NCI-H2081 treated with DMSO at 0.1 percent for 48 hours (cell line): ENCODE measurements around the gene PANK2.
"Not testable (repeated sequence)": the region's sequence is repeated elsewhere in the genome, so short reads cannot be mapped to it uniquely, and the experiment has no call there.

ENCODE experiments used
- DNase-seq: peaks from one replicate; lab custom pipeline; 2025; lab: John Stamatoyannopoulos, UW

PANK2 gene

DNA sequence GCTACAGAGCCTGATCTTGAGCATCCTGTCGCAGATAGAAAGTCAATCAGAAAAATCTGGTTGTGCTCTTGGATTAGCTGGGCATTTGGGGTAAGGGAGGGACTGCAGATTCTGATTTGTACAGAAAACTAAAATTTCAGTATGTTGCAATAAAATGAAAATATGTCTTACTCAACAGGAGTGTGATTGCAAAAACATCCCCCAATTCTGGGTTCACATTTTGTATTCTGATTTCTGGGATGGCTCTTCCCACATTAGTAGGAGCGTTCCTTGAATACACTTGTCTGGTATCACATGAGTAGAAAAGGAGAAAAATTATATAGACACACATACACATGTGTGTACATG lies 40.5 kb downstream of the PANK2 start:
- DNase-seq = no peak

DNA sequence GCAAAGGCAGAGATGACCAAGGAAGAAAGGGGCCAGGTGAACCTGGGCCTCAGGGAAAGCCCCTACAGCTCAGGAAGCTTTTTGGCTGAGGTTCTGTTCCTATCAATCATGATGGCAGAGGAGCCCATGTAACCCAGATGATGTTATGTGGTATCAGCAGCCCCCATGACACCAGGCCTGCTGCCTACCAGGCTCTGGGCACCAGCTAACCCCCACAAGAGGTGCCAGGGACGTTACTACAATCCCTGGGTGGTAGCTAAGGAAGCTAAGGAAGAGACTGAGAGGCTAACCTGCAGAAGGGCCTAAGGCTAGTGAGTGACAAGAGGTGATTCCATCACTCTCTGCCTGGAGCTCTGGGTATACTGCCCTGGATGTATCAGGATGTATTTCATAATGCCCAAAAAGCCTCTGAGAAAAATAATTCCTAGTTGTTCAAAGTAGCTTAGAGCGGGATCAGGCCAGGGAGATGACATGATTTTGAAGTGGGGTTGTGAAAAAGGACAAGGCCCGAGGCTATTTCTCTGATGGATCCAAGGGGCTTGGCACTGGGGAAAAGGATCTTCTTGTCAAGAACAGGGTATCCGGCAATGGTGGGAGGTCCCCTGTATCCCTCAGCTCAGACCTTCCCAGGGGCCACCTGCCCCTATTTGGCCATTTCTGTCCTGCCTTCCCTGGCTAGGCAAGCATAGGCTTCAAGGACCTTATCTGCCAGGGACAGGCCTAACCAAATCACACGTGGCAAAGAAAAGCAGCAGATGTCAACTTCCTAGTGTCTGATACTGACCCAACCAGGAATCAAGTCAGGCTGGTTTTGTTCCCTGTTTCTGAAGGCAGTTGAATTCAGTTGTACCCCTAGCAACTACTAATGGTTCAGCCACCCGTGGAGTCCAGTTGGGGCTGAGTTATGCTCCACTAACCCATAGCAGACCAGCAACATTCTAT lies 41.3 kb downstream of the PANK2 start:
- DNase-seq = no peak

DNA sequence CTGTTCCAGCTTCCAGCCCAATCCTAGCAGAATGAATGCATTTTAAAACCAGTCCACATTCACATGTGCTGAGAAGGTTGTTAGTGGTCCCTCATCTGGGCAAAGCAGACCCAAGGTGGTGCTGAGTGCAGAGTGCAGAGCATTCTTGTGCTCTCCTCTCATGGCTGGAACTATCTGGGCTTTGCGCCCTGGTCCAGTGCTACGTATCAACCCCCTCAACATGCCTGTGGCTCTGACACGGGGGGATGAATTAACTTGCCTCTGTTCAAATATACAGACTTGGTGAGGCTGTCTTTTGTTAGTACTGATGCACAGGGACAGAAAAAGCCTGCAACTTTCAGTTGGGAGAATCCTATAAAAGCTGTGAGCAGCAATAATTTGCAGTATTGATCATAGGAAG lies 42.5 kb downstream of the PANK2 start:
- DNase-seq = no peak

DNA sequence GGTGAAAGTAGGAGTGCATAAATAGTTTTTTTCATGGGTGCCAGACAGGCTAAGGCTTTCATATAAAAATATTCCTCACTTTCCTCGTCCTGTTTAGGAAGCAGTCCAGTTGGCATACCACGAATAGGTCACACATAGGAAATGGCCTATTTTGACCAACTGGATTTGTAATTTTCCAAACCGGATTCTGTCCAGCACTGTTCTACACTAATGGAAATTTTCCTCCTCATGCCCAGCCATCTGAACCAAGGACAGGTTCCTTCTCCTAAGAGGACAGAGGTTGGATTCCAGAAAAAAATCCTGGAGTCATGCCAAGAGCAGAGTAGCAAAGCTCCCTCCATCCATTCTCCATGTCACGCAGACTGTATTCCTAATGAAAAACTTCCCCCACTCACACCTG lies 43.1 kb downstream of the PANK2 start:
- no peak for DNase-seq

DNA sequence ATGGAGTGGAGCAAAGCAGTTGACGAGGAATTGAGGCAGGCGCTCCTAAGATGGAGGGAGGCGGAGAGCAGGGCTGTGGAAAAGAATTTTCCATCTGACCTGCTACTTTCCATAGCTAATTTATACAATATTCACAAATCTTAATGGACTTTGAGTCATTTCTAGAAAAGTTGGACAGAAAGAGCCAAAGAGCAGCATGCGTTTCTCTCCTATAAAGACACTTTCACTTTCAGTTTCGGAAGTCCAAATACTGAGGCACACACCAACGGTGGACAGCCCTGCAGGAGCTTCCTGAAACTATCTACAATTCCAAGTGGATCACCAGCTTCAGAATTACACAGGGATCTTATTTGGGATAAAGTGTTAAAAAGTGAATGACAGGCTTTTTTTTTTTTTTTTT lies 43.5 kb downstream of the PANK2 start:
- DNase-seq = no peak

DNA sequence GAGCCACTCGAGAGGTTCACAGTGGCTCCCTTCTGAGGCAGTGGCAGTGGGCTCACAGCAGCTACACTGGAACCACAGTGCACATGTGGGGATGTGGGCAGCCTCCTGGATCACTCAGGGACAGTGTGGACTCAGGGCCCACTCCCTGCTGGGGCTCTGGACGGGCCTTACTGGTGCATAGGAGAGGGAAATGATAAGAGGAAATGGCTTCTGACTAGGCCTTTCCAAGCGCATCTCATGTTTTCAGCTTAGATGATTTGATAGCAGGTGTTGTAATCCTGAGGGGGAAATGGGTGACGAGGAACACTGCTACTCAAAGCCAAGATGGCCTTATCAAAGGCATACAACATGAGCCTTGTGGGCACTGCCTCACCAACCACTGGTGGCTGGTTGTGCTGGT lies 44.0 kb downstream of the PANK2 start:
- no peak for DNase-seq

DNA sequence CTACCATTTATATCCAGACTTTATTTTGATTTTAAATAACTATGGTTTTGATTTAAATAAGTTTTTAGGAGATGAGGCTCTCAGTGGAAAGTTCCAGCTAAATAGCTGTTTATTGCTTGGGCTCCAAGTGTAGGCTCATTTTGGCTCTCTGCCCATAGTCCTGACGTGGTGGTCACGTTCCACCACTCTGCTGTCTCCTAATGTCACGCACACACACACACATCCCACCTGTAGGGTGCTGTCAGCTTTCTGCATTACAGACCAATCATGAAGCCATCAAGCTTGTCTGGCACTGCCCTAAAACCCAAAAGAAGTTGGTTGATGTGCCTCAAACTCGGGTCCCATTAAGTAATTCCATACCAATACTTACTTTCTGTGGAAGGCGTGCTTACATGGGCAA lies 45.4 kb downstream of the PANK2 start:
- no peak for DNase-seq

DNA sequence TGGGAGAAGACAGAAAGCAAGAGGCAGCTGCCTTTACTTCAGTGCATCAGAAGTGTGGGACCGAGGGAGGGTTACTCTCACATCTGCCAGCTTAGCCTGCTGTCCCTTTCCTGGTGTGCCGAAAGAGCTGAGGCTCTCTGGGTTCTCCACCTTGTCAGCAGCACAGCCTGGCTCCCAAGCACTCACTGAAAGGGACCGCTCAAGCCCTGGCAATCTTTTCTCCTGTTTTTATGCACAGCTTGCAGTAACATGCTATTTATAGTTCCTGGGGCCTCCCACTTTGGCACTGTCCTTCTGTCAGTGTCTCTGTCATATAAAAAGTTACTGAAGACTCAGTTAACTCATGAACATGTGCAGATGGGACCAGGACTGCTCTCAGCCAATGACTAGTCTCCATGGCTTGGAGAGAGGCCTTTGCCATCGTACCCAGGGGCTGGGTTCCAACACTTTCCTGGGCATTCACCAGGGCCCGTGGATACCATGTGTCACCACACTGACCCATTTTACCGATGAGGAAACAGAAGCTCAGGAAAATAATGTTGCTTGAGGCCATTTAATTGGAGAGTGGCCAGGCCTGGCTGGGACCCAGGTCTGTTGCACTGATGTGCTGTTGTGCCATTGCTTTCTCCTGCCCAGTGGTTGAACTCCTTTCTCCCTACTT lies 46.2 kb downstream of the PANK2 start:
- no peak for DNase-seq

DNA sequence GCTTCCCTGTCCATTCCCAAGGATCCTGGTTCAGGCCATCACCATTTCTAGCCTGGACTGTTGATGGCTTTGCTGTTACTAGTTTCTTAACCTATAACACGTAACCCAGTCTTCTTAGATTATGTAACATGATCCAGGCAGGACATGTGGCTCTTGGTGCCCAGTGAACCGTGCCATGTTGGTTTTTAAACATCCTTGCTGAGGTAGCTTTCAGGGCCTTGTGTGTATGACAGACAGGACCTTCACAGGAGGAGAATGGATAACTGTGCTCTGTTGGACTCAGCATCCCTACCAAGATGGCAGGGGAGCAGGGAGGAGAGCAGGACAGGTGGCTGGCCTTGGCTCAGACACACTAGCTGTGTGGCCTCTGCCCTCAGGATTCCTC lies 46.8 kb downstream of the PANK2 start:
- DNase-seq = no peak

DNA sequence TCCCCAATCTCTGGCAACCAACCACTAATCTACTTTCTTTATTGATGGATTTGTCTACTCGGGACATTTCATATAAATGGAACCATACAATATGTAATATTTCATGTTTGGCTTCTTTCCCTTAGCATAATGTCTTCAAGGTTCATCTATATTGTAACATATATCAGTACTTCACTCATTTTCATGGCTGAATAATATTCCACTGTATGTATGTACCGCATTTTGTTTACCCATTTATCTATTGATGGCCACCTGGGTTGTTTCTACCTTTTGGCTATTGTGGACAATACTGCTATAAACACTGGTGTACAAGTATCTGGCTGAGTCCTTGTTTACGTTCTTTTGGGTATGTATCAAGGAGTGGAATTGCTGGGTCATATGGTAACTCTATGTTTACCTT lies 48.4 kb downstream of the PANK2 start:
- no peak for DNase-seq

DNA sequence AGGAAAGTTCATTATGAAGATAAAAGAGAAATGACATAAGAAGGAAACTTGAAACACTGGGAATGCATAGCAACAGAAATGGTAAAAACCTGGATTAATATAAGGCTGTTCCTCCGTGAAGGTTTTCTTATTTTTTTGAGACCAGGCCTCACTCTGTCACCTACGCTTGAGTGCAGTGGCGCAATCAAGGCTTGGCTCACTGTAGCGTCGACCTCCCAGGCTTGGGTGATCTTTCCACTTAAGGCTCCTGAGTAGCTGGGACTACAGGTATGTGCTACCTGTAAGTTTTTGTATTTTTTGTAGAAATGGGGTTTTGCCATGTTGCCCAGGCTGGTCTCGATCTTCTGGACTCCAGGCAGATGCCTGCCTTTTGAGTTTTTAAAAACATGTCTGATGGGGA lies 51.7 kb downstream of the PANK2 start:
- DNase-seq = no peak

DNA sequence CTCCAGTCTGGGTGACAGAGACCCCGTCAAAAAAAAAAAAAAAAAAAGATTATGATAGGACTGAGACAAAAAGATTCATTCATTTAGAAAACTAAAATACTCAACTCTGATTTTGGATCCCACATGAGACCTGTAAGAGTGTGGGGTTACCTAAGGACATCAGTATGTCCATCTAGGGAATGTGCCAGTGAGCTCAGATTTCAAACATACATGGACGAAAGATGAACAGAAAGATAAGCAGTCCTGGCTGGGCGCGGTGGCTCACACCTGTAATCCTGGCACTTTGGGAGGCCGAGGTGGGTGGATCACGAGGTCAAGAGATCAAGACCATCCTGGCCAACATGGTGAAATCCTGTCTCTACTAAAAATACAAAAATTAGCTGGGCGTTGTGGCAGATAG lies 57.5 kb downstream of the PANK2 start:
- not testable (repeated sequence) for DNase-seq

DNA sequence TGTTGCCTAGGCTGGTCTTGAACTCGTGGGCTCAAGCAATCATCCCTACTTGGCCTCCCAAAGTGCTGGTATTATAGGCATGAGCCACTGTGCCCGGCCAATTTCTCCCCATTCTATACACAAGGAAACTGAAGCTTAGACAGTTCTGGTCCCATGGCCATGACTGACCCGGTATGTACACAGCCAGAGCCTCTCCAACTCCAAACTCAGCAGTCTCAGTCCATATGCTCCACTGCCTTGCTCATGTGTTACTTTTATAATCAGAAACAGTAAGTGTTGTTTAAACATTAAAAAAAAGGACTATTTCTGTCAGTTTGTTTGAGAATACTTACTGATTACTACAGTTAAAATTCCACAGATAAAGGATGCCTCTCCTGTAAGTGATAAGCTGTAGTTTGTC lies 75.5 kb downstream of the PANK2 start:
- DNase-seq = no peak

DNA sequence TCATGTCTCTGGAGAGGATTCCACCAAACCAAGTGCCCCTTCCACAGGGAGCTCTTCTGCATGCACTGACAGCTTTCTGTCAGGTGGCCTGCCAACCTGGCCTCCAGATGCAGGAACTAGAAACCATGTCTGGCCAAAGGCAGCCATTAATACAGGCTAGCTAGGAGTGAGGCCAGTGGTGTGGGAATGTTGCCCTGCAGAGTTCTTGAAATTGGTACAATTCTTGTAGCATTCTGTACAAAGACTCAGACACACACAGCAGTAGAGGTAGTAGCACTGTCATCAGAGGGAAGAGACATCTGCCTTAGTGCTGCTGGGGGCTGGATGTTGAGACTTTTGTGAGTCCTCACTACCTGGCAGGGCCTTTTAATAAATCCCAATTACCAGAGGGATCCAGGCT lies 77.4 kb downstream of the PANK2 start:
- DNase-seq = no peak

DNA sequence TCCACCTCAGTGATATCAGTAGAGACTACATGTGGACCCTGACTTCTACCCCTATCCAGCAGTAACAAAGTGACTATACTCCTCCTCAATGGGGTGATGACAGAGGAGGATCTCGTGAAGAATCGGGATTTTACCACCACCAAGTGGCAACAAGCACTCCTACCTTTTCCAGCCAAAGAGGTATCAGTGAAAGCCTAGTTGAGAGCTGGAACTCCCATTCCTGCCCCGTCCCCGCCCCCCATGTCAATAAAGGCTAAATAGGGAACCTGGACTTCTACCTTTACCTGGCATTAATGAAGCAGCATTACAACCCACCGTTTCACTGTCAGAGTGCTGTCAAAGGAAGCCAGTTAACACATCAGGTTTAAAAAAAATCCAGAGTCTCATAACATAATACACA lies 80.8 kb downstream of the PANK2 start:
- DNase-seq = no peak

DNA sequence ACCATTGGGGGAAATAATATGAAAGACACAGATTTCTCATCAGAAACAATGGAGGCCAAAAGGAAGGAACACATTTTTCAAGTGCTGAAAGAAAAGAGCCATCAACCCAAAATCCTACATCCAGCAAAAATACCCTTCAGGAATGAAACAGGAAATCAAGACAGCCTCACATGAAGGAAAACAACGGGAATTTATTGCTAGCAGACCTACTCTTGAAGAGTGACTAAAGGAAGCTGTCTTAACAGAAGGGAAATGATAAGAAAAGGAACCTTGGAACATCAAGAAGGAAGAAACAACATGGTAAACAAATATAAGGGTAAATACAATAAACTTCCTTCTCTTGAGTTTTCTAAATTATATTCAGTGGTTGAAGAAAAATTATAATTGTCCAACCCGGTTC lies 82.0 kb downstream of the PANK2 start:
- no peak for DNase-seq

DNA sequence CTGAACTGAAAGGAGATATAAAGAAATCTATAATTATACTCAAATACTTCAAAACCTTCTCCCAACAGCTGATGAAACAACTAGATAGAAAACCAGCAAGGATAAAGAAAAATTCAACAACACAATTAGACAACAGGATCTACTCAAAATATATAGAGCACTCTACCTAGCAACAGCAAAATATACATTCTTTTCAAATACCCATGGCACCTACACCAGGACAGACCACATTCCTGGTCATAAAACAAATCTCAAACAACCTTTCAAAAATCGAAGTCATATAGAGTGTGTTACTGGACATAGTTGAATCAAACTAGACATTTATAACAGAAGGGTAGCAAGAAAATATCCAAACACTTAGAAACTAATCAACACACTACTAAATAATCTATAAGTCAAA lies 83.0 kb downstream of the PANK2 start:
- DNase-seq = no peak

DNA sequence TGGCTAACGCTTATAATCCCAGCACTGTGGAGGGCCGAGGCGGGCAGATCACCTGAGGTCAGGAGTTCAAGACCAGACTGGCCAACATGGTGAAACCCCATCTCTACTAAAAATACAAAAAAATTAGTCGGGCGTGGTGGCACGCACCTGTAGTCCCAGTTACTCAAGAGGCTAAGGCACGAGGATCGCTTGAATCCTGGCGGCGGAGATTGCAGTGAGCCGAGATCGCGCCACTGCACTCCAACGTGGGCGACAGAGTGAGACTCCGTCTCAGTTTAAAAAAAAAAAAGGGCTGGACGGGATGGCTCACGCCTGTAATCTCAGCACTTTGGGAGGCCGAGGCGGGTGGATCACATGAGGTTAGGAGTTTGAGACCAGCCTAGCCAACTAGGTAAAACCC lies 83.4 kb downstream of the PANK2 start:
- DNase-seq = not testable (repeated sequence)

DNA sequence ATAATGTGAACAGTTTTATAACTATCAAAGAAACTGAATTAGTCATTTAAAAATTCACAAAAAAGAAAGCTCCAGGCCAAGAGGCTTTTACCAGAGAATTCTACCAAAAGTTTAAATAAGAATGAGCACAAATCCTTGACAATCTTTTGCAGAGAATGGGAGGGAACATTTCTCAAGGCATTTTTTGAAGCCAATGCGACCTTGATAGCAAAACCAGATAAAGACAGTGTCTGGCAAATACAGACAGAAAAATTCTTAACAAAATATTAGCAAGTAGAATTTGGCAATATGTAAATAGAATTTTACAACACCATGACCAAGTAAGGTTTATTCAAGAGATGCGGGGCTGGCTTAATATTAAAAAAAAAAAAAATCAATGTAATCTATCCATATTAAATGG lies 84.5 kb downstream of the PANK2 start:
- no peak for DNase-seq

DNA sequence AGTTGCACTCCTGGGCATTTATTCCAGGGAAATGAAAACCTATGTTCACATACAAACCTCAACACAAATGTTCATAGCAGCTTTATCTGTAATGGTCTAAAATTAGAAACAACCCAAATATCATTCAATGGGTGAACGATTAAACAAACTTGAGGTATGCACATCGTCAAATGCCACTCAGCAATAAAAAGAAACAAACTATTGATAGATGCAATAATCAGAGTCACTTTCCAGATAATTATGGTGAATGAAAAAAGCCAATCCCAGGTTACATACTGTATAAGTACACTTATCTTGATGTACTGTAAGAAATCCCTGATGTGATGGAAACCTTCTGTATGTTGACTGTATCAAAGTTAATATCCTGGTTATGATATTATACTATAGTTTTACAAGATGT lies 87.3 kb downstream of the PANK2 start:
- DNase-seq = no peak
